HG03439 (cell line): ENCODE data around the gene MYH8.

Experiments
- ATAC-seq: cut with Tn5 transposase; IDR thresholded peaks from one replicate; pipeline ENCODE4 v1.9.1; 2021; ENCODE audit warnings: mild to moderate bottlenecking, moderate library complexity; ENCODE audit not compliant: unreplicated experiment

The MYH8 gene

GRCh38 chr17:10384175-10384574 lies 37.6 kb downstream of the MYH8 start:
- ATAC-seq = no peak

- ATAC-seq = no peak
These were observed 40.9 kb downstream of the MYH8 start for GRCh38 chr17:10380631-10381408.

- ATAC-seq = no peak
These were observed 48.8 kb downstream of the MYH8 start, which contains the start of gene MYH13 for GRCh38 chr17:10372906-10373305. Gene MYH13 (minus strand): TSS chr17:10373006. CDS start chr17:10364530, 8,476 bp downstream.

- ATAC-seq = no peak
These were observed 51.6 kb downstream of the MYH8 start for GRCh38 chr17:10370016-10370608.

- ATAC-seq = no peak
These were observed 52.5 kb downstream of the MYH8 start for GRCh38 chr17:10369239-10369638.

GRCh38 chr17:10368561-10368960 lies 53.2 kb downstream of the MYH8 start:
- no peak for ATAC-seq

- no peak for ATAC-seq
These were observed 61.2 kb downstream of the MYH8 start for GRCh38 chr17:10360578-10360977.

- ATAC-seq = no peak
These were observed 64.0 kb downstream of the MYH8 start for GRCh38 chr17:10357768-10358167.

- ATAC-seq = no peak
These were observed 67.1 kb downstream of the MYH8 start for GRCh38 chr17:10354651-10355050.

GRCh38 chr17:10352893-10353292 lies 68.9 kb downstream of the MYH8 start:
- no peak for ATAC-seq

- ATAC-seq = no peak
These were observed 72.3 kb downstream of the MYH8 start for GRCh38 chr17:10349403-10349802.

GRCh38 chr17:10344816-10345215 lies 76.9 kb downstream of the MYH8 start:
- no peak for ATAC-seq
